GM18499 (cell line): ENCODE data around the gene IFITM5.
"Not testable (repeated sequence)": the region's sequence is repeated elsewhere in the genome, so short reads cannot be mapped to it uniquely, and the experiment has no call there.

Source experiments
- ATAC-seq: cut with Tn5 transposase; IDR thresholded peaks from one replicate; pipeline ENCODE4 v1.9.1; 2021; ENCODE audit warnings: moderate number of reproducible peaks; ENCODE audit not compliant: insufficient read depth, unreplicated experiment

IFITM5 gene

DNA sequence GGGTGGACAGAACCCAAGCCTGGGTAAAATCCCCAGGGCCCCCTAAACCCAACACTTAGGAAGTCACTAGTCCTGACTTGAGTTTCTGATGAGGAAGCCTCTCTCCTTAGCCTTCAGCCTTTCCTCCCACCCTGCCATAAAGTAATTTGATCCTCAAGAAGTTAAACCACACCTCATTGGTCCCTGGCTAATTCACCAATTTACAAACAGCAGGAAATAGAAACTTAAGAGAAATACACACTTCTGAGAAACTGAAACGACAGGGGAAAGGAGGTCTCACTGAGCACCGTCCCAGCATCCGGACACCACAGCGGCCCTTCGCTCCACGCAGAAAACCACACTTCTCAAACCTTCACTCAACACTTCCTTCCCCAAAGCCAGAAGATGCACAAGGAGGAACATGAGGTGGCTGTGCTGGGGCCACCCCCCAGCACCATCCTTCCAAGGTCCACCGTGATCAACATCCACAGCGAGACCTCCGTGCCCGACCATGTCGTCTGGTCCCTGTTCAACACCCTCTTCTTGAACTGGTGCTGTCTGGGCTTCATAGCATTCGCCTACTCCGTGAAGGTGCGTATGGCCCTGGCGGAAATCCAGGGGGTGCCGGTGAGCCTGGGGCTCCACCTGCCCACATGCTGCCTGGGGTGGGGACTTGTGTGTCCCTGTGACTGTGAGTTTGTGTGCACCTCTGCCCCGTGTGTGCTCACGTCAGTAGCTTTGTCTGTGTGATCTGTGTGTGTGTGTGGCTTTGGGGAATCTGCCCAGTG lies 14.6 kb upstream of the IFITM5 start, which contains the start of gene IFITM1:
Gene IFITM1 (plus strand): TSS at position 254 of the 767 bp plus-strand sequence. CDS start 131 bp downstream, at position 385.
- ATAC-seq: no peak

DNA sequence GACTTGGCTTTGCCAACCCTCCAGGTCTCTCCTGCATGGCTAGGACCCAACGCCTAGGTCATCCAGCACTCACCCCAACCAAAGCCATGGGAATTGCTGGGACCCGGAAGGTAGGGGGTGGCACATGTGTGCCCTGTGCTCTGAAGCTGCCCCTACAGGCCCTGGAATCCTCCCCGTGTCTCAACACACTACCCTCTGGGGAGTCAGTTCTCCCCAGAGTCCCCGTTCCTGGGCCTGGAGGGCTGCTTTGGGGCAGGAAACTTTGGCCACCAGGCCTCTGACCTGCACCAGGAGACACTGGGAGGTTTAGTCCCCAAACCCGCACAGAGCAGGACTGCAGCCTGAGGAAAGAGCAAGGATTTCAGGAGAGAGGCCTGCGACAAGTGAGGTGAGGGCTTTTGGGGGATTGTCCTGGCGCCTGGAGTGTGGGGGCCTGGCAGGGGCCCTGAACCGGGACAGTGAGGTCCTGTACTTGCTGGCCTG lies 14.0 kb upstream of the IFITM5 start:
- ATAC-seq: no peak

- ATAC-seq: no peak
Measured at GRCh38 chr11:312092-312816, 12.9 kb upstream of the IFITM5 start.

- not testable (repeated sequence) for ATAC-seq
Measured at GRCh38 chr11:311013-311748, 11.9 kb upstream of the IFITM5 start.

DNA sequence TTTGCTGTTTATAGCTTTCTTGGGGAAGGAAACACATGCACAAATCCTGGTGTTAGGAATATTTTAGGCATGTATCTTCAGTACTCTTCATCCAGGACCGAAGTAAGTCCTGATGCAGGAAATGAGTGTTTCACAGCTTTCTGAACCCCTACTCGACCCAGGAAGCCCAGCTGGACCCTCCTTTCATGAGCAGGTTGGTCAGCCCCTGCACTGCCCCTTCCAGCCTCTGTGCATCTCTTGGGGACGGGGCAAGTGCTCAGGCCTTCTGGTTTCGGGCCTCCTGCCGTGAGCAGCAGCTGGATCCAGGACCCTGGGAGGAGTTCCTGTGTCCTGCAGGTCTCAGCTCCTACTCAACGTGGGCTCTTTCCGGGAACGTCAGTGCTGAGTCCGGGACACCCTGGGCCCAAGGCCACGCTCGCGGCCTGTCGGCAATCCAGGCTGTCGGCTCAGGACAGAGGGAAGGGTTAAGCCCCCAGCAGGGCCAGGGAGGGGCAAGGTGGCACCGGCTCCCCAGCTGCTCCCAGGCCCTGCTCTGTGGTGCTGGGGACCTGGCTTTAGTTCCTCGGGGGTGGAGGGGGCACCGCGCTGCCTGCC lies 10.8 kb upstream of the IFITM5 start:
- not testable (repeated sequence) for ATAC-seq

GRCh38 chr11:308740-309665 lies 9.7 kb upstream of the IFITM5 start:
- ATAC-seq: not testable (repeated sequence)

- ATAC-seq: not testable (repeated sequence)
Measured at GRCh38 chr11:307766-308708, 8.7 kb upstream of the IFITM5 start, which contains the start of gene IFITM2. TSS of gene IFITM2 (plus strand) at chr11:307816. CDS start at chr11:308193, 377 bp downstream.

DNA sequence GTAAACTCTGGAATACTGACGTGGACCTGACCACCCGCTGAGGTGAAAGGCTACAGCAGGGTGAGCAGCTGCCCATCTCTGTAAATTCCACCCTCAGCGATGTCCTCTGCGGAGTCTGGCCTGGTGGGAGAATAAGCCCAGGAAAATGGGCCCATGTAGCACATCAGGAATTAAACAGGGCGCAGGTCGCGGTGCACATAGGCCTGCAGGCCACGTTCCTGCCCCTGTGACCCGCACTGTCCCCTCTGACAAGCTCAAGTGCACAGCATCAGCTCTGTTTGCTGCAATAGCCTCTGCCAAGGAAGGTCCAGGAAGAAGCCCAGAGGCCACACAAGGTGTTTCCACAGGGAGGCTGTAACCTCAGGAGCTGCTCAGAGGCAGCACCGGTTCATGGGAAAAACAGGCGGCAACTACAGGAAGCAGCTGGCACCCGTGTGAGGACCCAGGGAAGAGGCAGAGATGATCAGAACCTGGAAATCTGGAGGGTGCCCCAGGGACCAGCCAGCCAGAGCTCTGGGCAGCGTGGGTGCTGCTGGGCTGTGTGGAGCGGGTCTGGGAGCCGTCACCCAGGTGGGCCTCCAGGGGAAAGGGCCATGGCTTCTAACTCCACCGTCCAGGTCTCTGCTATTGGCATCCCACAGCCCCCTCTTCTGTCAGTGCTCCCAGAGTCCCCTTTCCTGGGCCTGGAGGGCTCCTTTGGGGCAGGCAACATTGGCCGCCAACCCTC lies 7.5 kb upstream of the IFITM5 start:
- no peak for ATAC-seq

DNA sequence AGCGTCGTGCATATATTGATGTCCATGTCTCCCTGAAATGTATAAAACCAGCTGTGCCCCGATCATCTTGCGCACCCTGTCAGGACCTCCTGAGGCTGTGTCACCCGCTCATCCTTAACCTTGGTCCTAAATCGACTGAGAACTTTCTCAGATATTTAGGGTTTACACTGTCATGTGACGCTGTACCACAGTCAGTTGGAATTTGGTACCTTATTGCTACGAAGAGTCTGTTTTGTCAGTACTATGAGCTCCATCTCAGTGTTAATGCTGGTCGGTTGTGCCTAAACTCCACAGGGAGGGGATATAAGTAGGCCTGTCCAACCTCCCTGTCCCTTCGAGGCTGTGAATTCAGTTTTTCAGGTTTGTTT lies 6.5 kb upstream of the IFITM5 start:
- no peak for ATAC-seq

GRCh38 chr11:304915-305843 lies 5.9 kb upstream of the IFITM5 start:
- no peak for ATAC-seq

DNA sequence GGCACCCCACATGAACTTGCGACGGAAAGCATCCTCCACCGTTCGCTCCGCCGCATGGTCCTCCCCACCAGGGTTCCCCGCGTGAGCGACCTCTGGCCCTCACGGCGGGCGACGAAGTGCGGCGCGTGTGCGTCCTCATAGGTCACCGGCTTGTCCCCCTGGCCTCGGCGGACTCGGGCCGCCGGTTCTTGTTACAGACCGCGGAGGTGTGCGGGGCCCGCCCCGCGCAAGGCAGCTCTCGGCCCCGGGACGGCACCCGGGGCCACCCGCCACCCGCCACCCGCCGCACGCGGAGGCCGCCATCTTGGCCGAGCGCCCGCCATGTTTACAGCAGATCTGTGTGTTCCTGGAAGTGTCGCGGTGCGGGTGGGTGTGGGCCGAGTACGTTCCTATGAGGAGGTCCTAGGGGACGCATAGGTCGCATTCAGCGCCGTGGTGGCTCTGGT lies 4.8 kb upstream of the IFITM5 start:
- no peak for ATAC-seq

- no peak for ATAC-seq
Measured at GRCh38 chr11:303363-303762, 4.0 kb upstream of the IFITM5 start.

DNA sequence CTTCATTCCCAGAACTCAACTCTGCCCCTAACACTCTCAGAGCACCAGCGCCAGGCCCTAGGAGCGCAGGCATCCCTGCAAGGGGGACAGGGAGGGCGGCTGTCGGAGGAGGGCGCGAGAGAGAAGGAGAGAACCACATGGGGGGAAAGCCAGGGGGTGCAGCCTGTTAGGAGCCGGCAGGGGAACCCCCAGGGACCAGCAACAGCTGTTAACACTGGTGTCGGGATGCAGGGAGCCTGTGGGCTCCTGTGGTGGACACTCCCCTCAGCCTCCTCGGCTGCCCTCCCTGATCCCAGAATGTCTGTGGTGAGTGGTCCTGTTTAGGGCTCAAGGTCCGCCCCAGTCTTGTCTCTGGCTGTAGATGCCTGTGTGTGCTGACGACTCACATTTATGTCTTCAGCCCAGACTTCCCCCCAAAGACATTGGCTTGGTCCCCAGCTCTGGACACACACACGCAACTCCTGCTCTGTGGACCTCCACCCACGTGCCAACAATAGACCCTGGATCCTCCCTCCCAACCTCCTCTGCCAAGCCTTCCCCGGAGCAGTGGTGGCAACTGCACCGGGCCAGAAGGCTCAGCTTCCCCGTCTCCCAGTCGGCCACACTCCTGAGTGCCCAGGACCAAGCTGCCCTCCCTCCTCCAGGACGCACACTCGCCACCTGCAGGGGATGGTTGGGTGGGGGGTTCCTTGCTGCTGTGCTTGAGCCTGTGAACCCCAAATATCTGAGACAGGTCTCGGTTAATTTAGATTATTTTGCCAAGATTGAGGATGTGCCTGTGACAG lies 817 bp upstream of the IFITM5 start:
- no peak for ATAC-seq

DNA sequence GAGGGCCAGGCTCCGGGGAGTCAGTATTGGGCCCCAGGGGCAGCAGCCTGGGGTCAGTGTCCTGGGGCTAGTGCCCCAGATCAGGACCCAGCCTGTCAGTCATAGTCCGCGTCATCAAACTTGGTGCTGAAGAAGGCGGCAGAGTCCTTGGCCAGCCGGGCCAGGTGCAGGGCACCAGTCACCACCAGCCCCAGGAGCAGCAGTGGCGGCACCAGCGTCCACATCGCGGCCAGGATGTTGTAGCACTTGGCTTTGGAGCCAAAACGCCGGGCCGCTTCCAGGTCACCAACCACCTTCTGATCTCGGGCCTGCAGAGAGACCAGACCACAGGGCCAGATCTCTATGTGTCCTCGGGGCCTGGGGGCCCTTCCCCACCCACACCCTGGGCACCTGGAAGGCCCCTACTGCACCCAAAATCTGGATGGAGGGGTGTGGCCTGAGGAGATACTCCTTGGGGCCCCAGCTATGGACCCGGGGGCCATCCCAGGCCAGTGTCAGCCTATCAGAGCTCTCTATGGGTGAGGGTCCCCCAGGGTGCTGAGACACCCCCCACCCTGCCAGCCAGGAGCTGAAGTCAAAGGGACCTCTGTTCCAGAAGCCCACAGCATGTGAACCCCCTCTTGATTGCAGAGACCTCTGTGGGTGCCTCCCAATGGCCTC lies 790 bp downstream of the IFITM5 start:
- ATAC-seq: no peak
